Measurements from ENCODE around the gene PDZK1IP1. TPM values are rescaled to one million over a fixed set of nuclear protein-coding genes. Genes with fewer than 3 reads are reported as not detected.

Gene PDZK1IP1
- total and polyA plus RNA-seq, 5 donors, result 0.23 to 0.48 TPM; not detected in 3

- DNase-seq (no peak), ATAC-seq (no peak)
- Histone ChIP-seq H3K27ac (ENCODE audit: low read length) (no peak overlapping the region), H3K4me1 (ENCODE audit: control insufficient read depth, insufficient read depth, low read length) (peaks cover 2% of the 10 kb centered on the region), H3K4me3 (ENCODE audit: low read length) (no peak overlapping the region), H3K27me3 (ENCODE audit: control insufficient read depth, insufficient read depth) (no peaks in the 10 kb centered on the region), H3K9me3 (ENCODE audit: control insufficient read depth, low read length) (no peaks in the 10 kb centered on the region)
- 84% methylated on average over 3 of the region's 3 CpGs for WGBS
- intact Hi-C loops (cut with DNase I), result no loop called here
These were observed 32.6 kb upstream of the PDZK1IP1 start for GRCh38 chr1:47222476-47222875.

- 91% methylated on average over 29 of the region's 29 CpGs for WGBS
- no peak for DNase-seq
- H3K27me3 ChIP-seq (ENCODE audit: control insufficient read depth, insufficient read depth), result no peaks in the 10 kb centered on the region
- no peak overlapping the region for H3K4me3 ChIP-seq (ENCODE audit: low read length)
- no peaks in the 10 kb centered on the region for H3K4me1 ChIP-seq (ENCODE audit: control insufficient read depth, insufficient read depth, low read length)
- H3K27ac ChIP-seq (ENCODE audit: low read length), result no peak overlapping the region
- no peak for ATAC-seq
- intact Hi-C loops (cut with DNase I), result no loop called here
- no peaks in the 10 kb centered on the region for H3K9me3 ChIP-seq (ENCODE audit: control insufficient read depth, low read length)
These were observed 29.9 kb upstream of the PDZK1IP1 start for GRCh38 chr1:47219590-47220220.

- intact Hi-C loops (cut with DNase I), result no loop called here
- ATAC-seq, result no peak
- Histone ChIP-seq H3K27ac (ENCODE audit: low read length) (no peak overlapping the region), H3K4me3 (ENCODE audit: low read length) (no peak overlapping the region), H3K27me3 (ENCODE audit: control insufficient read depth, insufficient read depth) (no peaks in the 10 kb centered on the region), H3K4me1 (ENCODE audit: control insufficient read depth, insufficient read depth, low read length) (no peaks in the 10 kb centered on the region), H3K9me3 (ENCODE audit: control insufficient read depth, low read length) (no peaks in the 10 kb centered on the region)
- no peak for DNase-seq
- 88% methylated on average over 4 of the region's 4 CpGs for WGBS
These were observed 29.2 kb upstream of the PDZK1IP1 start for GRCh38 chr1:47219001-47219400.

- DNase-seq (no peak), ATAC-seq (no peak)
- no peak overlapping the region for H3K27ac ChIP-seq (ENCODE audit: low read length)
- H3K4me3 ChIP-seq (ENCODE audit: low read length), result no peak overlapping the region
- intact Hi-C loops (cut with DNase I), result no loop called here
- H3K9me3 ChIP-seq (ENCODE audit: control insufficient read depth, low read length), result no peaks in the 10 kb centered on the region
- WGBS, result 85% methylated on average over 12 of the region's 12 CpGs
- peaks cover 5% of the 10 kb centered on the region for H3K4me1 ChIP-seq (ENCODE audit: control insufficient read depth, insufficient read depth, low read length)
- H3K27me3 ChIP-seq (ENCODE audit: control insufficient read depth, insufficient read depth), result no peaks in the 10 kb centered on the region
These were observed 26.6 kb upstream of the PDZK1IP1 start for GRCh38 chr1:47216278-47217059.

GRCh38 chr1:47215713-47216112, 25.9 kb upstream of the PDZK1IP1 start:
- no peak for ATAC-seq
- no peak for DNase-seq
- 92% methylated on average over 4 of the region's 4 CpGs for WGBS
- Histone ChIP-seq H3K9me3 (ENCODE audit: control insufficient read depth, low read length) (no peaks in the 10 kb centered on the region), H3K27ac (ENCODE audit: low read length) (no peak overlapping the region), H3K4me3 (ENCODE audit: low read length) (no peak overlapping the region), H3K4me1 (ENCODE audit: control insufficient read depth, insufficient read depth, low read length) (peaks cover 5% of the 10 kb centered on the region), H3K27me3 (ENCODE audit: control insufficient read depth, insufficient read depth) (no peaks in the 10 kb centered on the region)
- intact Hi-C loops (cut with DNase I), result no loop called here

- DNase-seq (no peak), ATAC-seq (no peak)
- 75% methylated on average over 3 of the region's 3 CpGs for WGBS
- Histone ChIP-seq H3K27me3 (ENCODE audit: control insufficient read depth, insufficient read depth) (no peaks in the 10 kb centered on the region), H3K4me1 (ENCODE audit: control insufficient read depth, insufficient read depth, low read length) (peaks cover 5% of the 10 kb centered on the region), H3K9me3 (ENCODE audit: control insufficient read depth, low read length) (no peaks in the 10 kb centered on the region), H3K27ac (ENCODE audit: low read length) (no peak overlapping the region), H3K4me3 (ENCODE audit: low read length) (no peak overlapping the region)
- intact Hi-C loops (cut with DNase I), result no loop called here
These were observed 24.7 kb upstream of the PDZK1IP1 start for GRCh38 chr1:47214549-47214948.

GRCh38 chr1:47213230-47213963, 23.6 kb upstream of the PDZK1IP1 start:
- DNase-seq, result peak in 1 of 3 donors; percentile 11
- Histone ChIP-seq H3K27ac (ENCODE audit: low read length) (no peak overlapping the region), H3K4me1 (ENCODE audit: control insufficient read depth, insufficient read depth, low read length) (peaks cover 5% of the 10 kb centered on the region), H3K27me3 (ENCODE audit: control insufficient read depth, insufficient read depth) (no peaks in the 10 kb centered on the region), H3K9me3 (ENCODE audit: control insufficient read depth, low read length) (no peaks in the 10 kb centered on the region), H3K4me3 (ENCODE audit: low read length) (no peak overlapping the region)
- peak in 1 of 2 donors; percentile 17 for ATAC-seq
- intact Hi-C loops (cut with DNase I), result no loop called here
- 66% methylated on average over 11 of the region's 11 CpGs for WGBS

- Histone ChIP-seq H3K27me3 (ENCODE audit: control insufficient read depth, insufficient read depth) (no peaks in the 10 kb centered on the region), H3K4me3 (ENCODE audit: low read length) (no peak overlapping the region), H3K4me1 (ENCODE audit: control insufficient read depth, insufficient read depth, low read length) (peaks cover 5% of the 10 kb centered on the region), H3K9me3 (ENCODE audit: control insufficient read depth, low read length) (no peaks in the 10 kb centered on the region), H3K27ac (ENCODE audit: low read length) (no peak overlapping the region)
- intact Hi-C loops (cut with DNase I), result no loop called here
- no peak for DNase-seq
- 86% methylated on average over 4 of the region's 4 CpGs for WGBS
- ATAC-seq, result no peak
These were observed 22.9 kb upstream of the PDZK1IP1 start for GRCh38 chr1:47212636-47213229.

GRCh38 chr1:47211796-47212269, 22.0 kb upstream of the PDZK1IP1 start:
- peak; percentile 64 to 81 (median 76) for DNase-seq
- peaks cover 5% of the 10 kb centered on the region for H3K4me1 ChIP-seq (ENCODE audit: control insufficient read depth, insufficient read depth, low read length)
- H3K27me3 ChIP-seq (ENCODE audit: control insufficient read depth, insufficient read depth), result no peaks in the 10 kb centered on the region
- intact Hi-C loops (cut with DNase I), result no loop called here
- peak; percentile 90 to 94 for ATAC-seq
- H3K4me3 ChIP-seq (ENCODE audit: low read length), result no peak overlapping the region
- H3K9me3 ChIP-seq (ENCODE audit: control insufficient read depth, low read length), result no peaks in the 10 kb centered on the region
- WGBS, result 36% methylated on average over 9 of the region's 9 CpGs
- H3K27ac ChIP-seq (ENCODE audit: low read length), result peak overlapping the region; percentile 29

- intact Hi-C loops (cut with DNase I), result no loop called here
- DNase-seq (no peak), ATAC-seq (no peak)
- WGBS, result 84% methylated on average over 3 of the region's 3 CpGs
- H3K27me3 ChIP-seq (ENCODE audit: control insufficient read depth, insufficient read depth), result no peaks in the 10 kb centered on the region
- H3K4me1 ChIP-seq (ENCODE audit: control insufficient read depth, insufficient read depth, low read length), result peaks cover 5% of the 10 kb centered on the region
- H3K4me3 ChIP-seq (ENCODE audit: low read length), result no peak overlapping the region
- no peak overlapping the region for H3K27ac ChIP-seq (ENCODE audit: low read length)
- H3K9me3 ChIP-seq (ENCODE audit: control insufficient read depth, low read length), result no peaks in the 10 kb centered on the region
These were observed 20.8 kb upstream of the PDZK1IP1 start for GRCh38 chr1:47210666-47211065.
